HCT116 (cell line): ENCODE data around the gene LHX1. TPM values are rescaled to one million over a fixed set of nuclear protein-coding genes. Genes with fewer than 3 reads are reported as not detected.

ENCODE experiments used
- ATAC-seq: fragments of 200-7000 bp; cut with Tn5 transposase; 2 replicates; pipeline ENCODE4 v1.9.1; 2020; ENCODE audit warnings: mild to moderate bottlenecking, moderate library complexity
- BruUV-seq: library from RNA; stranded (reverse); fragments of 400-500 nt; replicated peaks from 2 replicates; lab custom pipeline; 2021; lab: Mats Ljungman, UMichigan
- CTCF ChIA-PET: fragments of 300-600 bp; sonication (Branson Sonifier 250); formaldehyde crosslinking; loops from one replicate; lab custom pipeline; 2021; ENCODE audit warnings: antibody characterized with exemption; lab: Charles Lee
- POLR2A ChIA-PET: fragments of 300-600, 350-600 bp; sonication (Branson Sonifier 250); formaldehyde crosslinking; loops from one replicate; lab custom pipeline; 2021; ENCODE audit warnings: antibody characterized with exemption; lab: Charles Lee
- RAD21 ChIA-PET, 2 experiments: fragments of 300-600 bp; sonication (Branson Sonifier 250); formaldehyde crosslinking; loops; one replicate each; lab custom pipeline; 2023; ENCODE audit warnings: low total read pairs in 2 of 2; ENCODE audit not compliant: uncharacterized antibody in 2 of 2, unreplicated experiment in 2 of 2, low non-redundant PET in 1 of 2; lab: Charles Lee
- DNase-seq: peaks from one replicate; pipeline ENCODE4 v3.0.0-alpha.2; 2010; ENCODE audit warnings: low read depth, low spot score
- H2AFZ ChIP-seq: fragments of 200-600 bp; shearing (Covaris generic), sonication (generic); 2 replicates; pipeline ENCODE4 v1.6.1; 2017; ENCODE audit warnings: low read depth, mixed run types, mixed read lengths, antibody characterized with exemption, low read length; ENCODE audit not compliant: poor library complexity, severe bottlenecking
- H3K27ac ChIP-seq: 2 replicates; pipeline ENCODE4 v1.5.1; 2012; ENCODE audit warnings: low read depth, low read length
- H3K27me3 ChIP-seq: fragments of 200-600 bp; sonication (generic); 2 replicates; pipeline ENCODE4 v1.6.1; 2016; ENCODE audit warnings: mixed run types, low read length, mixed read lengths; ENCODE audit not compliant: insufficient read depth
- H3K36me3 ChIP-seq, 2 experiments: fragments of 200-500 bp in 1 of 2; fragments of 200-600 bp in 1 of 2; sonication (Bioruptor generic) in 1 of 2; sonication (generic) in 1 of 2; 2 replicates each; pipeline versions ENCODE4 v1.5.1 to v1.6.1; 2014 to 2016; ENCODE audit warnings: low read length in 2 of 2, inconsistent platforms in 1 of 2, mixed read lengths in 1 of 2, mixed run types in 1 of 2; ENCODE audit not compliant: insufficient read depth in 2 of 2, control insufficient read depth in 1 of 2
- H3K4me1 ChIP-seq, 2 experiments: fragments of 200-600 bp in 1 of 2; sonication (generic) in 1 of 2; 2 replicates each; pipeline versions ENCODE4 v1.5.1 to v1.6.1; 2012 to 2017; ENCODE audit warnings: low read length in 2 of 2, inconsistent platforms in 1 of 2, mild to moderate bottlenecking in 1 of 2, mixed read lengths in 1 of 2, mixed run types in 1 of 2, moderate library complexity in 1 of 2; ENCODE audit not compliant: insufficient read depth in 2 of 2, control insufficient read depth in 1 of 2
- H3K4me2 ChIP-seq: fragments of 200-600 bp; sonication (generic); 2 replicates; pipeline ENCODE4 v1.6.1; 2017; ENCODE audit warnings: mixed run types, low read length, mixed read lengths
- H3K4me3 ChIP-seq, 2 experiments: fragments of 200-600 bp in 1 of 2; sonication (generic) in 1 of 2; replicated peaks in 1 of 2; 2 replicates each; pipeline ENCODE4 v1.5.1; 2011 to 2016; ENCODE audit warnings: low read length in 2 of 2, control low read depth in 1 of 2, low read depth in 1 of 2, mild to moderate bottlenecking in 1 of 2, mixed read lengths in 1 of 2, mixed run types in 1 of 2
- H3K79me2 ChIP-seq: fragments of 200-600 bp; sonication (generic); 2 replicates; pipeline ENCODE4 v1.6.1; 2017; ENCODE audit warnings: mild to moderate bottlenecking, mixed run types, low read length, moderate library complexity, mixed read lengths; ENCODE audit not compliant: insufficient read depth
- H3K9ac ChIP-seq: fragments of 200-600 bp; sonication (generic); 2 replicates; pipeline ENCODE4 v1.6.1; 2016; ENCODE audit warnings: low read length, mixed read lengths
- H3K9me2 ChIP-seq: fragments of 200-600 bp; sonication (generic), shearing (Covaris generic); 2 replicates; pipeline ENCODE4 v1.6.1; 2017; ENCODE audit warnings: mixed run types, mild to moderate bottlenecking, moderate library complexity; ENCODE audit not compliant: insufficient read depth
- H3K9me3 ChIP-seq, 2 experiments: fragments of 200-500 bp in 1 of 2; fragments of 200-600 bp in 1 of 2; sonication (Bioruptor generic) in 1 of 2; sonication (generic) in 1 of 2; 2 replicates each; pipeline ENCODE4 v1.6.1; 2014 to 2017; ENCODE audit warnings: low read length in 2 of 2, mixed read lengths in 2 of 2, inconsistent platforms in 1 of 2, low read depth in 1 of 2, mild to moderate bottlenecking in 1 of 2, mixed run types in 1 of 2, moderate library complexity in 1 of 2; ENCODE audit not compliant: control insufficient read depth in 1 of 2, insufficient read depth in 1 of 2
- H4K20me1 ChIP-seq: fragments of 200-600 bp; sonication (generic), shearing (Covaris generic); 2 replicates; pipeline ENCODE4 v1.6.1; 2017; ENCODE audit warnings: mixed run types, mild to moderate bottlenecking, moderate library complexity; ENCODE audit not compliant: insufficient read depth
- CEBPB ChIP-seq: IDR thresholded peaks from 2 replicates; pipeline ENCODE4 v1.6.1; 2012; ENCODE audit warnings: low read depth
- EGR1 ChIP-seq: IDR thresholded peaks from 2 replicates; pipeline ENCODE4 v1.6.1; 2012; ENCODE audit warnings: low read depth
- ELF1 ChIP-seq: IDR thresholded peaks from 2 replicates; pipeline ENCODE4 v1.6.1; 2012; ENCODE audit warnings: low read depth, borderline replicate concordance
- EZH2 ChIP-seq: fragments of 200-600 bp; sonication (generic); IDR thresholded peaks from 2 replicates; pipeline ENCODE4 v1.6.1; 2017; ENCODE audit warnings: antibody characterized with exemption, mixed run types
- EZH2phosphoT487 ChIP-seq: fragments of 200-600 bp; IDR thresholded peaks from 2 replicates; pipeline ENCODE4 v1.6.1; 2018; ENCODE audit warnings: antibody characterized with exemption, borderline replicate concordance
- FOSL1 ChIP-seq: IDR thresholded peaks from 2 replicates; pipeline ENCODE4 v1.6.1; 2012; ENCODE audit warnings: low read depth
- POLR2A ChIP-seq: IDR thresholded peaks from 2 replicates; pipeline ENCODE4 v1.7.0; 2011; ENCODE audit warnings: borderline replicate concordance; ENCODE audit not compliant: insufficient read depth, insufficient read length; ENCODE audit errors: extremely low read depth
- POLR2AphosphoS5 ChIP-seq: IDR thresholded peaks from 2 replicates; pipeline ENCODE4 v1.6.1; 2011; ENCODE audit warnings: mild to moderate bottlenecking, low read depth, low read length, moderate library complexity
- RAD21 ChIP-seq: IDR thresholded peaks from 2 replicates; pipeline ENCODE4 v1.6.1; 2012; ENCODE audit warnings: low read depth, mild to moderate bottlenecking
- SIN3A ChIP-seq: IDR thresholded peaks from 2 replicates; pipeline ENCODE4 v1.6.1; 2012; ENCODE audit warnings: low read depth
- SP1 ChIP-seq: IDR thresholded peaks from 2 replicates; pipeline ENCODE4 v1.6.1; 2012; ENCODE audit warnings: low read depth
- SRF ChIP-seq: IDR thresholded peaks from 2 replicates; pipeline ENCODE4 v1.6.1; 2012; ENCODE audit warnings: low read depth
- TCF7L2 ChIP-seq: IDR thresholded peaks from 2 replicates; pipeline ENCODE4 v1.7.0; 2011; ENCODE audit warnings: borderline replicate concordance, inconsistent platforms; ENCODE audit not compliant: insufficient read depth, insufficient read length; ENCODE audit errors: extremely low read depth
- ZFX ChIP-seq: fragments of 450-650 bp; IDR thresholded peaks from 2 replicates; pipeline ENCODE4 v1.6.1; 2017
- ZNF274 ChIP-seq: fragments of 200-500 bp; sonication (Bioruptor generic); IDR thresholded peaks from 2 replicates; pipeline ENCODE4 v1.6.1; 2014; ENCODE audit warnings: mild to moderate bottlenecking, low read depth, low read length, inconsistent platforms
- intact Hi-C: fragments of 100-400 bp; cut with micrococcal nuclease; formaldehyde crosslinking; loops from 2 replicates; pipeline ENCODE4 v1.10.0; 2022
- total RNA-seq: library from RNA; stranded (reverse); gene quantifications from one replicate; pipeline ENCODE4 v1.2.1, GENCODE V29; 2021; ENCODE audit not compliant: unreplicated experiment
- TF ChIP-seq, protein P1 (sequence below): IDR thresholded peaks from 2 replicates; pipeline ENCODE4 v1.6.1; 2012

Gene LHX1
- total RNA-seq, 1 experiment from 2014 or later, result 0.44 TPM

DNA sequence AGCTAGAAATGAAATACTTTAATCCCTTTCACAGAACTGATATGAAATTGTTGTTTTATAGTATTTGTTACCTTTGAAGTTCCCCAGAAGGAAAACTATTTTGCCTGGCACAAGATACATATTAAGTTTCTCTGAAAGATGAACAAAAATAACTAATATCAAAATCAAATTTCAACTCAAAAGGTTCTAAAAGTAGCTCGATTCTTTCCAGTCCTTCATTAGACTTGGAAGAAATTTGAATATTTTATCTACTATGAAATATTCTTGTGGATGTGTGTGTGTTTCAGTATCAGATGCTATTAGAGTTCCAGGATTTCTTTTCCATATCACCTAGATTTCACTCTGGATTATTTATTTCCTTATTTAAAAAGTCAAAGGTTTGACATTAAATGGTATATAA, 7.9 kb downstream of the LHX1 start:
- Histone ChIP-seq H3K4me3 (no peak overlapping the region), H3K9me3 (no peaks in the 10 kb centered on the region), H2AFZ (no peak overlapping the region), H3K36me3 (peaks cover 0 to 2% of the 10 kb centered on the region in 2 experiments; a peak in 1 of 4 replicates), H3K9me2 (no peaks in the 10 kb centered on the region), H4K20me1 (no peaks in the 10 kb centered on the region), H3K79me2 (peaks cover 14% of the 10 kb centered on the region), H3K4me2 (no peak overlapping the region), H3K4me1 (peaks cover 2 to 15% of the 10 kb centered on the region in 2 experiments; a peak in 3 of 4 replicates), H3K9ac (no peak overlapping the region), H3K27me3 (no peaks in the 10 kb centered on the region), H3K27ac (no peak overlapping the region)
- ChIA-PET RAD21 (no interaction called here), CTCF (no interaction called here)
- ATAC-seq, result no peak
- BruUV-seq, result no TSS peak
- intact Hi-C loops, result no loop called here
- DNase-seq, result no peak
- TF ChIP-seq ELF1, result no peak
- TF ChIP-seq EZH2phosphoT487, result no peak
- TF ChIP-seq SRF, result no peak
- no peak for TF ChIP-seq POLR2A
- TF ChIP-seq SP1, result no peak
- no peak for TF ChIP-seq EGR1
- no peak for TF ChIP-seq TCF7L2
- TF ChIP-seq EZH2, result no peak
- TF ChIP-seq ZNF274, result no peak
- no peak for TF ChIP-seq FOSL1
- TF ChIP-seq POLR2AphosphoS5, result no peak
- TF ChIP-seq, protein P1, sequence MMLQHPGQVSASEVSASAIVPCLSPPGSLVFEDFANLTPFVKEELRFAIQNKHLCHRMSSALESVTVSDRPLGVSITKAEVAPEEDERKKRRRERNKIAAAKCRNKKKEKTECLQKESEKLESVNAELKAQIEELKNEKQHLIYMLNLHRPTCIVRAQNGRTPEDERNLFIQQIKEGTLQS, result no peak
- no peak for TF ChIP-seq ZFX
- no peak for TF ChIP-seq CEBPB
- TF ChIP-seq SIN3A, result no peak
- no peak for TF ChIP-seq RAD21
- TF ChIP-seq, all 23 proteins: peak for 0
- POLR2A ChIA-PET, result interaction anchor here (0.8 to 1.1 kb wide), 2 partner anchors 24 to 31 kb away, joined by 3 to 5 read pairs; no protein-coding TSS in a partner anchor
